ENCODE measurements around the gene CNDP1.
A peak's percentile ranks its signal among the peaks of the same experiment; 100 is the strongest.
"Not testable (repeated sequence)": the region's sequence is repeated elsewhere in the genome, so short reads cannot be mapped to it uniquely, and the experiment has no call there.

Gene CNDP1

GRCh38 chr18:74546007-74546406 lies 11.7 kb downstream of the CNDP1 start:
- DNase-seq (ENCODE audit: low spot score), result no peak

DNA sequence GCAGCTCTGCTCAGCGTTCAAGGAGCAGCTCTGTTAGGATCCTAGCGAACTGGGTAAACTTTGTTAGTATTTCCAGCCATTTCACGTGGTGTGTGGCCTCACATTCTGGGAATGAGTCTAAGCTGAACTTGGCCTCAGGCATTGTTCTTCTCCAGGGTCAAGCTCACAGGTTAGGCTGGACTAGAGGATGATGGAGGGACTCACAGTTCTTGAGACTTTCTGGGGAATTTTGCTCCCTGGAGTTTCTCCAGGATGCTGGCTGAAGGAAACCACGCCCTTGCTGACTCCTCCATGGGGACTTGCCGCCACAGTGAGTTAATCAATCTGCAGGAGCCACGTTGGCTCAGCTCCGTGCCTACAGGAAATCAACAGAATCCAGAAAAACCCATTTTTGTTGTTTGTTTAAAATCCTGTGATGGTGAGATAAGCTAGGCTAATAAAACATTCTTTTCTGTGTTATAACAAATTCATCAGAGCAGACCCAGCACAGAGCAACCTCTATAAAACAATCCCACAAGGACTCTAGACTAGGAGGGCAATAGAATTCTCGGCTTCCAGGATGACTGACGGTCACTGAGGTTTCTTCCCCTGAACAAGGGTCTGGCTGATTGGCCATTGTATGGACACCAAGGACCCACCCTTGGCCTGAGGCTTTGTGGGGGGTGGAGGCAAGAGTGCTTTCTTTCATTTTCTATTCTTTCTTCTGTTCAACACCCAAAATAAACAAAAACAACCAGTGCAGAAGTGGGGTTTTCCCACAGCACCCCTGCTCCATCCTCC lies 12.6 kb downstream of the CNDP1 start:
- DNase-seq (ENCODE audit: low spot score), result peak; percentile 9

DNA sequence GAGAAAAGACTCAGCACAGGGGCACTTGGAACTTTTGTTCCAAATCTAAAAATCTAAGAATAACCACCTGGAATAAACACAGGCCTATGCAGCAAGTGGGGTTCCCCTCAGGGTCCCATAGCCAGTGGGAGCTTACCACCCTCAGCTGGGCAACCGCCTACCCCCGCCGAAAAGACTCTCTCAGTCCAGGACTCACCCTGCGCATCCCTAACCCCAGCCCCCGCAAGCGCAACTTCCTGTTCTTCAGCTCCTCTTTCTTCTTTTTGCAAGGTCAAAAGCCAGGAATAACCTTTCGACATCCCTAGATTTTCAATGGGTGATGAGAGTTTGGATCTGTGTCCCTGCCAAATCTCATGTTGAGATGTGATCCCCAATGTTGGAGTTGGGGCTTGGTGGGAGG lies 13.6 kb downstream of the CNDP1 start:
- DNase-seq (ENCODE audit: low spot score), result no peak

DNA sequence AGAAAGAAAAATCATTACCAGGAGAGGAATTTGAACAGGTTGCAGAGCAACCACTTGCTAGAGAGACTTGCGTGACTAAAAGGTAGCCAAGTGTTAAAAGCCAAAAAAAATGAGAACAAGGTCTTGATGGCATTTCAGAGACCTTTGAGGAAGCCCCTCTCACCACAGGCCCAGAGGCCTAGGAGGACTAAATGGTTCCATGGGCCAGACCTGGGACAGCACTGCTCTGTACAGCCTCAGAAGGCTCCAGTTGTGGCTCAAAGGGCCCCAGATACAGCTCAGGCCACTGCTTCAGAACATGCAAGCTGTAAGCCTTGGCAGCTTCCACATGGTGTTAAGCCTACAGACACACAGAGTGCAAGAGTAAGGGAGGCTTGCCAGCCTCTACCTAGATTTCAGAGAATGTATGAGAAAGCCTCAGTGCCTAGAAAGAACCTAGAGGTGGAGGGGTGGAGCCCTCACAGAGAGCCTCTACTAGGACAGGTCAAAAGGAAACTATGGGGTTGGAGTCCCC lies 15.3 kb downstream of the CNDP1 start:
- DNase-seq (ENCODE audit: low spot score), result no peak

DNA sequence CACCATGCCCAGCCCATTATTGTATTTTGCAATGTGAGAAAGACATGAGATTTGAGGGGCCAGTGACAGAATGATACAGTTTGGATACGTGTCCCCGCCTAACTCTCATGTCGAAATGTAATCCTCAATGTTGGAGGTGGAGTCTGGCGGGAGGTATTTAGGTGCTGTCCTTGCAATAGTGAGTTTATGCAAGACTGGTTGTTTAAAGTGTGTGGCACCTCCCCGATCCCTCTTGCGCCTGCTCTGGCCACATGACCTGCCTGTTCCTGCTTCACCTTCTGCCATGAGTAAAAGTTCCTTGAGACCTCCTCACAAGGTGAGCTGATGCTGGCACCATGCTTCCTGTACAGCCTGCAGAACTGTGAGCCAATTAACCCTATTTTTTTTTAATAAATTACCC lies 16.6 kb downstream of the CNDP1 start:
- no peak for DNase-seq (ENCODE audit: low spot score)

DNA sequence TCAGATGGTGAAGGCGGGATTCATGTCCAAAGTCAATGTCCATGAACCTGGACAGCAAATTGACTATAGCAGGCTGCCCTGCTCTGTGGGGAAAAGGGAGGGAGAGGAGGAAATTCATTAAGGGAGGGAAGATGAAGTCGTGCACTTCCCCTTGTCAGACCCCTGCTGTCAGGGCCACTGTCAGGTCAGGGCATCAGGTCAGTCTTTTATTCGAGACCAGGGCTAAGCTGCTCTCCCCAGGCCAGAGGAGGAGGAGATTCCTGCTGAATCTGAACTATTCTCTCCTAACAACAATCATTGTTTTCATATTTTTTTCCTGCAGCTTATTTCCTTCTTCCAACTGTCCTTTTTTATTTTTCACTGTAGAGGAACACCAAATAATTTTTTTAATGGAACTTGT lies 17.2 kb downstream of the CNDP1 start:
- DNase-seq (ENCODE audit: low spot score), result no peak

- peak; percentile 86 for DNase-seq (ENCODE audit: low spot score)
Measured at GRCh38 chr18:74551936-74552555, 17.7 kb downstream of the CNDP1 start.

DNA sequence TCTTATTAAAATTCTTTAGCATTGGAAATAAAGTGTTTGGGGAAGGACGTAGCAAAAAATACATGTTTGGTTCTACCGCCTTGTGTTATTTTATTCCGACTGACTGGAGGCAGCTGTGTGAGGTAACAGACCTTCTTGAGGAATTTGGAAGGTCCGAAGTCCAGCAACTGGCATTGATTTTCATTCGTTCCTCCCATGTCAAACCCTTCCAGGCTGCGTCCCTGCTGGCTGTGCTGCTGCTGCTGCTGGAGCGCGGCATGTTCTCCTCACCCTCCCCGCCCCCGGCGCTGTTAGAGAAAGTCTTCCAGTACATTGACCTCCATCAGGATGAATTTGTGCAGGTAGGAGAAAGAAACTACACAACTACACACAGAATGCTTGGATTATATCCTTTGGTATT lies 21.8 kb downstream of the CNDP1 start:
- DNase-seq (ENCODE audit: low spot score), result no peak

GRCh38 chr18:74558096-74558495 lies 23.8 kb downstream of the CNDP1 start:
- DNase-seq (ENCODE audit: low spot score), result no peak

DNA sequence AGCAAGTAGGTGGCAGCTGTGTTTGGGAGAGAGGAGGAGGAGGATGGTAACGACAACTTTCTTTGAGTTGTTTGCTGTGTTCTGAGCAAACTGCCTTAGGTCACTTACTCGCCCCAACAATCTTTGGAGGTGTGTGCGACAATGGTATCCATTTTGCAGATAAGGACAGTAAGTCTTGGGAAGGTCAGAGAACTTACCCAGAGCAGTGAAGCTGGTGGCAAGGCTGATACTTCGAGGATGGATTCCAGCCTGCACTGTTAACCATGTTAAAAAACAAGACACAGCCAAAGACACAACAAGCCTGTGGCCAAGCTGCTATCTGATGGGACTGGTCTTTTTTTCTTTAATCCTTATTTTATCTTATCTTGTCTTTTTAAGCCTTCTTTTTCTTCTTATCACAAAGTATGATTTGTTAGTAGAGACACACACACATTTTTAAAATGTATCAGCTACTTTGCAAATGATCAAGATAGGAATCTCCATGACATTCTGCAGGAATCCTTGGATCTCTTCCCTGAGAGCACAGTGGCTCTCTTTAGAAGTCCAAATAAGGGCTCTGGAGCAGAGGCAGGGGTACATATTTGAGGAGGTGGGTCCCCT lies 27.9 kb downstream of the CNDP1 start:
- no peak for DNase-seq (ENCODE audit: low spot score)

DNA sequence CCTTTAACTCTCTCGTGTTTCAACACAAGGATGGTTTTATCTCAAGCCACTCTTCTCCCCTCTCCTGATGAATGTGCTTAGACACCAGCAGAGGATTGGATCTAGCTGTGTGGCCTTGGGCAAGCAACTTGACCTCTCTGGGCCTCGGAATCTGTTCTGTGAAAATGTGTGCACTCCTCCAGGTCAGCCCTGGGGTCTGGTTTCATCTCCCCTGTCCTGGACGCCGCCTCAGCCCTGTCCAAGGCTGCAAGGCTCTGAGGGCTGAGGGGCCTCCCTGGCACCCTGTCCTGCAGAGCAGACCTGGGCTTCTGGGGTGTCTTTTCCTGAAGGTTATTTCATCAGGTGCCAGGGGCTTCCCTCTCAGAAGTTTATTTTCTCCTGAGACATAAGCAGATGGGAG lies 28.5 kb downstream of the CNDP1 start:
- no peak for DNase-seq (ENCODE audit: low spot score)

- no peak for DNase-seq (ENCODE audit: low spot score)
Measured at GRCh38 chr18:74563999-74564398, 29.7 kb downstream of the CNDP1 start.

DNA sequence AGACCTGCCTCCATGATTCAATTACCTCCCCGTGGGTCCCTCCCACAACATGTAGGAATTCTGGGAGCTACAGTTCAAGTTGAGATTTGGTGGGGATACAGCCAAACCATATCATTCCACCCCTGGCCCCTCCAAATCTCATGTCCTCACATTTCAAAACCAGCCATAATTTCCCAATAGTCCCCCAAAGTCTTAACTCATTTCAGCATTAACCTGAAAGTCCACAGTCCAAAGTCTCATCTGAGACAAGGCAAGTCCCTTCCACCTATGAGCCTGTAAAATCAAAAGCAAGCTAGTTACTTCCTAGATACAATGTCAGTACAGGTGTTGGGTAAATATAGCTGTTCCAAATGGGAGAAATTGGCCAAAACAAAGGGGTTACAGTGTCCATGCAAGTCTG lies 30.9 kb downstream of the CNDP1 start:
- DNase-seq (ENCODE audit: low spot score), result not testable (repeated sequence)

DNA sequence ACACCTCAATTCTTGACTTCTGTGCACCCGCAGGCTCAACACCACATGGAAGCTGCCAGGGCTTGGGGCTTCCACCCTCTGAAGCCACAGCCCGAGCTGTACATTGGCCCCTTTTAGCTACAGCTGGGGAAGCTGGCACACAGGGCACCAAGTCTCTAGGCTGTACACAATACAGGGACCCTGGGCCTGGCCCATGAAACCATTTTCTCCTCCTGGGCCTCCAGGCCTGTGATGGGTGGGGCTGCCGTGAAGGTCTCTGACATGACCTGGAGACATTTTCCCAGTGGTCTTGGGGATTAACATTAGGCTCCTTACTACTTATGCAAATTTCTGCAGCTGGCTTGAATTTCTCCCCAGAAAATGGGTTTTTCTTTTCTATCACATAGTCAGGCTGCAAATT lies 31.7 kb downstream of the CNDP1 start:
- not testable (repeated sequence) for DNase-seq (ENCODE audit: low spot score)

- DNase-seq (ENCODE audit: low spot score), result no peak
Measured at GRCh38 chr18:74567822-74568221, 33.5 kb downstream of the CNDP1 start.

- DNase-seq (ENCODE audit: low spot score), result no peak
Measured at GRCh38 chr18:74569401-74569800, 35.1 kb downstream of the CNDP1 start.

DNA sequence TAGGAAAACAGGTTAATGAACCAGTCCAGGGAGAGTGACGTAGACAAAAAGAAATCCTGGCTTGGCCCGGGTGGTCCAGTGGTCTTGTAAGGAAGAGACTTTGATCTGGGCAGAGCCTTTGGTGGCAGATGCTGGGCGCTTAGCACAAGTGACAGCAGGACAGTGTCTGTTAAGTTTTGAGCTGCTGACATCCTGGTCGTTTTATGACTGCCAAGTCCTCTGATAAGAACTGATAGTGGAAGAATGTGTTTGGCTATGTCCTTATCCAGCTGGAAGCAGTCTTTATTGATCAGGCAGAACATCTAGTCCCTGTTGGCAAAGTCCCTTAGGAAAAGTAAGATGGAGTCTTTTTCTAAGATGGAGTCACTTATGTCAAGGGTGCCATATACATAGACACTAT lies 36.0 kb downstream of the CNDP1 start:
- no peak for DNase-seq (ENCODE audit: low spot score)

GRCh38 chr18:74571895-74572680 lies 37.8 kb downstream of the CNDP1 start:
- no peak for DNase-seq (ENCODE audit: low spot score)

DNA sequence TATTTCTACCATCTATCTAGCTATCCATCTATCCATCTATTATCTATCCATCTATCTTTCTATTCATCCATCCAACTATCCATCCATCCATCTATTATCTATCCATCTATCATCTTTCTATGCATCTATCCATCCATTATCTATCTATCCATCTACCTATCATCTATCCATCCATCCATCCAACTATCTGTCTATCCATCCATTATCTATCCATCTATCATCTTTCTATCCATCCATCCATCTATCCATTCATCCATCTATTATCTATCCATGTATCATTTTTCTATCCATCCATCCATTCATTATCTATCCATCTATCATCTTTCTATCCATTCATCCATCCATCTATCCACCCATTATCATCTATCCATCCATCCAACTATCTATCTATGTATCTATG lies 38.8 kb downstream of the CNDP1 start:
- DNase-seq (ENCODE audit: low spot score), result no peak

DNA sequence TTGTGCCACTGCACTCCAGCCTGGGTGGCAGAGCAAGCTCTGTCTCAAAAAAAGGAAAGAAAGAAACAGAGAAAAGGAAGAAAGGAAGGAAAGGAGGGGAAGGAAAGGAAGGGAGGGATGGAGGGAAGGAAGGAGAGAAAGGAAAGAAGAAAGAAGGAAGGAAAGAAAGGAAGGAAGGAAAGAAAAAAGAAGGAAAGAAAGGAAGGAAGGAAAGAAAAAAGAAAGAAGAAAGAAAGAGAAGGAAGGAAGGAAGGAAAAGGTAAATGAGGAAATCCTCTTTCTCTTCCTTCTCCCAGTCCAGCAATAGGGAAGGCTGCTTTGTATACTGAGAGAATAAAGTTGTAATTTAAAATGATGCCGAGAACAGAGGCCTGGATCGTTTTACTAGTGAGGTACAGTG lies 40.6 kb downstream of the CNDP1 start:
- DNase-seq (ENCODE audit: low spot score), result no peak

DNA sequence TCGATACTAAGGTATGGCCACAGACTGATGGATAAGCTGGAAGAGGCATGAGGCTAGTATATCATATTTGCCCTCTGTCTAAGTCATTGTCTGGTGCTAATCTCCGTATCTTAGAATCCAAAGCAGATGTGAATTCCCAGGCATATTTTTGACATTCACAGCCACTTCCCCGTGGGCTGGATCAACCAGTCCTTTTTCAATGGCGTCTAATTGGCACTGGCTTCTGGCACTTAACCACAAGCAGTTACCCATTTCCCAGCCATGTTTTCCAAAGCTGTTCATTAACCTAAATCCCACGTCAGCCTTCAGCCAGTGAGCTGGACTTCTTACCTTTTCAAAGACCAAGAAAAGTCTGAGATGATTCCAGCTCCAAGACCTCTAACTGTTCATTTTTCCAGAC lies 42.7 kb downstream of the CNDP1 start:
- no peak for DNase-seq (ENCODE audit: low spot score)

- DNase-seq (ENCODE audit: low spot score), result no peak
Measured at GRCh38 chr18:74579496-74580065, 45.3 kb downstream of the CNDP1 start.
